ENCODE results near the gene BIRC5.
A peak's percentile ranks its signal among the peaks of the same experiment; 100 is the strongest.

Gene BIRC5

GRCh38 chr17:78256707-78257591 is 42.9 kb downstream of the BIRC5 start:
- no peak for DNase-seq (ENCODE audit: low read depth)

- DNase-seq (ENCODE audit: low read depth): no peak
Observed at GRCh38 chr17:78257810-78258322, 43.8 kb downstream of the BIRC5 start.

- peak; percentile 41 for DNase-seq (ENCODE audit: low read depth)
Observed at GRCh38 chr17:78258323-78259191, 44.5 kb downstream of the BIRC5 start.

- DNase-seq (ENCODE audit: low read depth): no peak
Observed at GRCh38 chr17:78259192-78259554, 45.1 kb downstream of the BIRC5 start.

- DNase-seq (ENCODE audit: low read depth): no peak
Observed at GRCh38 chr17:78263063-78263735, 49.1 kb downstream of the BIRC5 start.

GRCh38 chr17:78263736-78264340 is 49.8 kb downstream of the BIRC5 start:
- DNase-seq (ENCODE audit: low read depth): no peak

- no peak for DNase-seq (ENCODE audit: low read depth)
Observed at GRCh38 chr17:78264590-78264989, 50.5 kb downstream of the BIRC5 start.

- DNase-seq (ENCODE audit: low read depth): no peak
Observed at GRCh38 chr17:78265121-78265520, 51.1 kb downstream of the BIRC5 start.

GRCh38 chr17:78266231-78266631 is 52.2 kb downstream of the BIRC5 start:
- DNase-seq (ENCODE audit: low read depth): no peak

GRCh38 chr17:78266771-78267170 is 52.7 kb downstream of the BIRC5 start:
- DNase-seq (ENCODE audit: low read depth): no peak

- no peak for DNase-seq (ENCODE audit: low read depth)
Observed at GRCh38 chr17:78267253-78268073, 53.4 kb downstream of the BIRC5 start.

- DNase-seq (ENCODE audit: low read depth): no peak
Observed at GRCh38 chr17:78268191-78268874, 54.3 kb downstream of the BIRC5 start.

- no peak for DNase-seq (ENCODE audit: low read depth)
Observed at GRCh38 chr17:78268951-78269905, 55.2 kb downstream of the BIRC5 start.

- DNase-seq (ENCODE audit: low read depth): no peak
Observed at GRCh38 chr17:78269955-78270381, 55.9 kb downstream of the BIRC5 start.

GRCh38 chr17:78271419-78272170 is 57.5 kb downstream of the BIRC5 start:
- no peak for DNase-seq (ENCODE audit: low read depth)

- DNase-seq (ENCODE audit: low read depth): no peak
Observed at GRCh38 chr17:78272181-78272913, 58.3 kb downstream of the BIRC5 start.

GRCh38 chr17:78272914-78273258 is 58.8 kb downstream of the BIRC5 start:
- no peak for DNase-seq (ENCODE audit: low read depth)

- DNase-seq (ENCODE audit: low read depth): no peak
Observed at GRCh38 chr17:78273813-78274212, 59.8 kb downstream of the BIRC5 start.
